Measurements from ENCODE around the gene RBMX2.

The RBMX2 gene

GRCh38 chrX:130393451-130394074 lies 8.2 kb upstream of the RBMX2 start (continued):
- TF ChIP-seq ZNF518A (tag by site-specific recombination; conservative IDR thresholded peaks at IDR 0.05; ENCODE audit: low read depth) (no peak), ZNF16 (tag by site-specific recombination; IDR thresholded peaks at IDR 0.05; ENCODE audit: low read depth) (no peak), IKZF3 (tag by site-specific recombination; IDR thresholded peaks at IDR 0.05) (peak; percentile 70), ZNF701 (tag by site-specific recombination; IDR thresholded peaks at IDR 0.05) (no peak), ZNF654 (tag by site-specific recombination; IDR thresholded peaks at IDR 0.05; ENCODE audit: low read depth) (peak; percentile 80), KLF1 (tag by site-specific recombination; IDR thresholded peaks at IDR 0.05) (no peak), ZNF175 (tag by site-specific recombination; IDR thresholded peaks at IDR 0.05) (no peak), CTCF (tag by site-specific recombination; IDR thresholded peaks at IDR 0.05) (peak; percentile 73), HOXC10 (CRISPR knock-in tag; IDR thresholded peaks at IDR 0.05) (no peak), ZNF426 (tag by site-specific recombination; IDR thresholded peaks at IDR 0.05) (no peak)

- TF ChIP-seq ZFP41 (tag by site-specific recombination; IDR thresholded peaks at IDR 0.05; ENCODE audit: borderline replicate concordance) (no peak), ZNF10 (tag by site-specific recombination; IDR thresholded peaks at IDR 0.05) (no peak), ZNF354C (tag by site-specific recombination; IDR thresholded peaks at IDR 0.05; ENCODE audit: borderline replicate concordance, low read depth) (no peak)
- ChIA-PET CTCF (interaction anchor here (1.1 to 3.9 kb wide), 2 partner anchors 147 to 521 kb away, joined by 3 to 69 read pairs; no protein-coding TSS in a partner anchor), POLR2A (no interaction called here)
Observed at GRCh38 chrX:130395341-130395740, 6.4 kb upstream of the RBMX2 start.

GRCh38 chrX:130402208-130402684 lies 459 bp downstream of the RBMX2 start:
- ChIA-PET POLR2A (interaction anchor here (0.7 to 1.7 kb wide), 3 partner anchors 9 to 62 kb away, joined by 3 to 9 read pairs (median 3); partner anchors contain the start of gene SLC25A14), CTCF (interaction anchor here (0.6 kb wide), 1 partner anchor 9 kb away, joined by 3 read pairs; no protein-coding TSS in a partner anchor)
- Histone ChIP-seq H3K4me1 (ENCODE audit: control insufficient read depth, insufficient read depth, low read length) (peaks cover 3% of the 10 kb centered on the region; the same call in 1 of the 2 replicates), H3K9me3 (ENCODE audit: control insufficient read depth, insufficient read depth, low read depth, low read length) (no peaks in the 10 kb centered on the region), H3K36me3 (ENCODE audit: control insufficient read depth in 2 of 2, insufficient read depth in 1 of 2, low read length in 2 of 2) (peaks cover 0 to 18% of the 10 kb centered on the region in 2 experiments; a peak in 2 of 3 replicates), H3K27ac (ENCODE audit: extremely low read depth, low read depth, low read length) (0 out of 2 replicates have a peak overlapping the region, but pooled peaks have one; percentile 35), H3K4me3 (ENCODE audit: low read depth, low read length) (peak overlapping the region; percentile 74)
- peak; percentile 40; the same call in 1 of the 2 replicates for TF ChIP-seq ZNF341 (tag by site-specific recombination; IDR thresholded peaks at IDR 0.05; ENCODE audit: low read depth)
- no peak for TF ChIP-seq ZNF501 (tag by site-specific recombination; IDR thresholded peaks at IDR 0.05)
- TF ChIP-seq ZBTB26 (tag by site-specific recombination; optimal IDR thresholded peaks at IDR 0.05): no peak
- TF ChIP-seq ZNF211 (tag by site-specific recombination; IDR thresholded peaks at IDR 0.05; ENCODE audit: low read depth): no peak
- TF ChIP-seq ZNF335 (tag by site-specific recombination; conservative IDR thresholded peaks at IDR 0.05): peak; percentile 75
- no peak for TF ChIP-seq ZFP41 (tag by site-specific recombination; IDR thresholded peaks at IDR 0.05; ENCODE audit: borderline replicate concordance)
- TF ChIP-seq KLF16 (tag by site-specific recombination; IDR thresholded peaks at IDR 0.05): no peak
- peak; percentile 90 for TF ChIP-seq ZBTB20 (tag by site-specific recombination; IDR thresholded peaks at IDR 0.05)

More at GRCh38 chrX:130395341-130395740, 6.4 kb upstream of the RBMX2 start:
- no peaks in the 10 kb centered on the region for H3K9me3 ChIP-seq (ENCODE audit: control insufficient read depth, insufficient read depth, low read depth, low read length)
- no peaks in the 10 kb centered on the region for H3K4me1 ChIP-seq (ENCODE audit: control insufficient read depth, insufficient read depth, low read length)
- H3K36me3 ChIP-seq (ENCODE audit: control insufficient read depth in 2 of 2, insufficient read depth in 1 of 2, low read length in 2 of 2): no peaks in the 10 kb centered on the region
- H3K4me3 ChIP-seq (ENCODE audit: low read depth, low read length): no peak overlapping the region
- H3K27ac ChIP-seq (ENCODE audit: extremely low read depth, low read depth, low read length): no peak overlapping the region
